IPS-15b (cell line): ENCODE data around the gene DENND2D.

Source experiments
- H3K27me3 ChIP-seq: one replicate; pipeline ENCODE4 v1.6.1; 2013; ENCODE audit warnings: low read length; ENCODE audit not compliant: control insufficient read depth, insufficient read depth
- H3K36me3 ChIP-seq: one replicate; pipeline ENCODE4 v1.6.1; 2013; ENCODE audit warnings: low read length; ENCODE audit not compliant: control insufficient read depth, insufficient read depth
- H3K4me1 ChIP-seq: one replicate; pipeline ENCODE4 v1.6.1; 2013; ENCODE audit warnings: mild to moderate bottlenecking, low read length; ENCODE audit not compliant: control insufficient read depth, insufficient read depth
- H3K4me3 ChIP-seq: one replicate; pipeline ENCODE4 v1.5.1; 2013; ENCODE audit warnings: low read depth, low read length
- H3K9ac ChIP-seq: one replicate; pipeline ENCODE4 v1.6.1; 2013; ENCODE audit warnings: low read depth, mild to moderate bottlenecking, low read length
- H3K9me3 ChIP-seq: one replicate; pipeline ENCODE4 v1.6.1; 2013; ENCODE audit warnings: mild to moderate bottlenecking, low read length; ENCODE audit not compliant: control insufficient read depth, insufficient read depth

Gene DENND2D

GRCh38 chr1:111199881-111200801 lies at the start of gene DENND2D:
DENND2D (minus strand) TSS chr1:111200646; CDS start chr1:111200459, 187 bp downstream.
- peaks cover 4% of the 10 kb centered on the region for H3K4me1 ChIP-seq
- no peak within 1 kb of the TSS for H3K9ac ChIP-seq
- no peaks in the 10 kb centered on the region for H3K36me3 ChIP-seq
- H3K9me3 ChIP-seq = no peaks in the 10 kb centered on the region
- H3K27me3 ChIP-seq = peaks cover 28% of the 10 kb centered on the region
- H3K4me3 ChIP-seq = no peak within 1 kb of the TSS

- no peaks in the 10 kb centered on the region for H3K27me3 ChIP-seq
- H3K4me1 ChIP-seq = no peaks in the 10 kb centered on the region
- no peaks in the 10 kb centered on the region for H3K9me3 ChIP-seq
- no peaks in the 10 kb centered on the region for H3K36me3 ChIP-seq
- no peak overlapping the region for H3K9ac ChIP-seq
- no peak overlapping the region for H3K4me3 ChIP-seq
Measured at GRCh38 chr1:111249960-111250359, 49.5 kb upstream of the DENND2D start.

- no peaks in the 10 kb centered on the region for H3K9me3 ChIP-seq
- H3K27me3 ChIP-seq = no peaks in the 10 kb centered on the region
- no peak overlapping the region for H3K9ac ChIP-seq
- no peaks in the 10 kb centered on the region for H3K36me3 ChIP-seq
- no peak overlapping the region for H3K4me3 ChIP-seq
- no peaks in the 10 kb centered on the region for H3K4me1 ChIP-seq
Measured at GRCh38 chr1:111247125-111247838, 46.8 kb upstream of the DENND2D start.

- H3K36me3 ChIP-seq = no peaks in the 10 kb centered on the region
- H3K4me1 ChIP-seq = no peaks in the 10 kb centered on the region
- no peaks in the 10 kb centered on the region for H3K9me3 ChIP-seq
- H3K9ac ChIP-seq = no peak overlapping the region
- H3K27me3 ChIP-seq = no peaks in the 10 kb centered on the region
- no peak overlapping the region for H3K4me3 ChIP-seq
Measured at GRCh38 chr1:111242805-111243523, 42.5 kb upstream of the DENND2D start.

- Histone ChIP-seq H3K9ac (no peak overlapping the region), H3K27me3 (no peaks in the 10 kb centered on the region), H3K9me3 (no peaks in the 10 kb centered on the region), H3K4me1 (no peaks in the 10 kb centered on the region), H3K4me3 (no peak overlapping the region), H3K36me3 (no peaks in the 10 kb centered on the region)
Measured at GRCh38 chr1:111241797-111242196, 41.4 kb upstream of the DENND2D start.

GRCh38 chr1:111238056-111238795 lies 37.8 kb upstream of the DENND2D start:
- Histone ChIP-seq H3K9ac (no peak overlapping the region), H3K27me3 (no peaks in the 10 kb centered on the region), H3K9me3 (no peaks in the 10 kb centered on the region), H3K4me3 (no peak overlapping the region), H3K36me3 (no peaks in the 10 kb centered on the region), H3K4me1 (no peaks in the 10 kb centered on the region)

- Histone ChIP-seq H3K4me3 (no peak overlapping the region), H3K9ac (no peak overlapping the region), H3K9me3 (no peaks in the 10 kb centered on the region), H3K4me1 (no peaks in the 10 kb centered on the region), H3K36me3 (no peaks in the 10 kb centered on the region), H3K27me3 (no peaks in the 10 kb centered on the region)
Measured at GRCh38 chr1:111236806-111237205, 36.4 kb upstream of the DENND2D start.

- Histone ChIP-seq H3K4me3 (no peak overlapping the region), H3K4me1 (no peaks in the 10 kb centered on the region), H3K9me3 (no peaks in the 10 kb centered on the region), H3K27me3 (no peaks in the 10 kb centered on the region), H3K9ac (no peak overlapping the region), H3K36me3 (no peaks in the 10 kb centered on the region)
Measured at GRCh38 chr1:111236379-111236778, 35.9 kb upstream of the DENND2D start.

- Histone ChIP-seq H3K9ac (no peak overlapping the region), H3K9me3 (no peaks in the 10 kb centered on the region), H3K36me3 (no peaks in the 10 kb centered on the region), H3K27me3 (no peaks in the 10 kb centered on the region), H3K4me3 (no peak overlapping the region), H3K4me1 (no peaks in the 10 kb centered on the region)
Measured at GRCh38 chr1:111234866-111235265, 34.4 kb upstream of the DENND2D start.

GRCh38 chr1:111234258-111234657 lies 33.8 kb upstream of the DENND2D start:
- H3K27me3 ChIP-seq = no peaks in the 10 kb centered on the region
- no peaks in the 10 kb centered on the region for H3K36me3 ChIP-seq
- no peaks in the 10 kb centered on the region for H3K9me3 ChIP-seq
- no peaks in the 10 kb centered on the region for H3K4me1 ChIP-seq
- no peak overlapping the region for H3K9ac ChIP-seq
- H3K4me3 ChIP-seq = no peak overlapping the region

GRCh38 chr1:111232134-111232533 lies 31.7 kb upstream of the DENND2D start:
- no peaks in the 10 kb centered on the region for H3K36me3 ChIP-seq
- no peak overlapping the region for H3K4me3 ChIP-seq
- H3K9ac ChIP-seq = no peak overlapping the region
- H3K27me3 ChIP-seq = no peaks in the 10 kb centered on the region
- no peaks in the 10 kb centered on the region for H3K4me1 ChIP-seq
- H3K9me3 ChIP-seq = no peaks in the 10 kb centered on the region
